ENCODE measurements around the gene AHSP. TPM values are rescaled to one million over a fixed set of nuclear protein-coding genes. Genes with fewer than 3 reads are reported as not detected.
"Not testable (repeated sequence)": the region's sequence is repeated elsewhere in the genome, so short reads cannot be mapped to it uniquely, and the experiment has no call there.

The AHSP gene
- total and polyA plus RNA-seq, 9 donors = not detected

DNA sequence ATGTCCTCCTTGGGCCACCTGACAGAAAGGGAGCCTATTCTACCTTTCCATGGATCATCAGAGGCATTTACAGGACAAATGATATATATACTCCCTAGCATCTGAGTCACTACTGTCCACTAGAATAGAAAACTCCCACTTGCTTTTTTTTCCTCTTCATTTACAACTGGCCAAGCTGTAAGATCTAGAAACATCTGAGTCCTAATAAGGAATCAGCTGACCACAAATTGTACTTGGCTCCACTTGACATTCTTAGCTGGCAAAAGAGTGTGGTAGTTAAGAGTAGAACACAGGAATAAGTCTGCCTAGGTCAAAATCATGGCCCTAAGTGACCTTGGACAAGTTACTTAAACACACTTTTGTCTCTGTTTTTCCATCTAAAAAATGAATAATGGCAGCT lies 24.7 kb upstream of the AHSP start:
- no peaks in the 10 kb centered on the region for H3K9me3 ChIP-seq
- no peak overlapping the region for H3K27ac ChIP-seq
- intact Hi-C loops (cut with DNase I) = loop anchor here in 1 of 4 donors (10.0 kb wide), 1 partner anchor 202 kb away; no protein-coding TSS in a partner anchor
- TF ChIP-seq CTCF (IDR thresholded peaks at IDR 0.05) = no peak
- TF ChIP-seq EP300 (IDR thresholded peaks at IDR 0.05) = no peak
- no peak for TF ChIP-seq POLR2A (IDR thresholded peaks at IDR 0.05)
- no peaks in the 10 kb centered on the region for H3K27me3 ChIP-seq
- no peak for DNase-seq
- no peaks in the 10 kb centered on the region for H3K4me1 ChIP-seq (ENCODE audit: insufficient read depth)
- H3K4me3 ChIP-seq = no peak overlapping the region
- no peaks in the 10 kb centered on the region for H3K36me3 ChIP-seq

DNA sequence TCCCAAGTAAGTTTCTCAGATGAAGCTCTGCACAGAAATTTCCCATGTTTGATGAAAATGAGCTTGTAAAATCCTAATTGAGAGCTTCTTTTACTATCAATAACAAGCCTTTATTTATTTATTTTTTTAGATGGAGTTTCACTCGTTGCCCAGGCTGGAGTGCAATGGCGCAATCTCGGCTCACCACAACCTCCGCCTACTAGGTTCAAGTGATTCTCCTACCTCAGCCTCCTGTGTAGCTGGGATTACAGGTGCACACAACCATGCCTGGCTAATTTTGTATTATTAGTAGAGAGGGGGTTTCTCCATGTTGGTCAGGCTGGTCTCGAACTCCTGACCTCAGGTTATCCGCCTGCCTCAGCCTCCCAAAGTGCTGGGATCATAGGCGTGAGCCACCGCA lies 24.1 kb upstream of the AHSP start:
- H3K4me1 ChIP-seq (ENCODE audit: insufficient read depth); H3K9me3 ChIP-seq; H3K27ac ChIP-seq; H3K4me3 ChIP-seq; H3K27me3 ChIP-seq; DNase-seq; H3K36me3 ChIP-seq: not testable (repeated sequence)
- intact Hi-C loops (cut with DNase I) = loop anchor here in 1 of 4 donors (10.0 kb wide), 1 partner anchor 201 kb away; no protein-coding TSS in a partner anchor
- 88 to 89% (median 88%) methylated on average over 8 of the region's 8 CpGs for WGBS, 3 donors

DNA sequence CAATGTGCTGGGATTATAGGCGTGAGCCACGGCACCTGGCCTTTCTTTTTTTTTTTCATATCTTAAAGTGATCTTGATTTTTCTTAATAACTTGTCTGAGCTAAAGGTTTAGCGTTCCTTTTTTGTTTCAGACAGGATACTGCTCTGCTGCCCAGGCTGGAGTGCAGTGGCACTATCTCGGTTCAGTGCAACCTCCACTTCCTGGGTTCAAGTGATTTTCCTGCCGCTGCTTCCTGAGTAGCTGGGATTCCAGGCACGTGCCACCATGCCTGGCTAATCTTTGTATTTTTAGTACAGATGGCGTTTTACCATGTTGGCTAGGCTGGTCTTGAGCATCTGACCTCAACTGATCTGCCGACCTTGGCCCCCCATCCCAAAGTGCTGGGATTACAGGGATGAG lies 23.5 kb upstream of the AHSP start:
- H3K36me3 ChIP-seq = no peaks in the 10 kb centered on the region
- no peaks in the 10 kb centered on the region for H3K9me3 ChIP-seq
- H3K27me3 ChIP-seq = no peaks in the 10 kb centered on the region
- DNase-seq = no peak
- H3K4me1 ChIP-seq (ENCODE audit: insufficient read depth) = no peaks in the 10 kb centered on the region
- intact Hi-C loops (cut with DNase I) = loop anchor here in 1 of 4 donors (10.0 kb wide), 1 partner anchor 201 kb away; no protein-coding TSS in a partner anchor
- TF ChIP-seq POLR2A (IDR thresholded peaks at IDR 0.05) (no peak), EP300 (IDR thresholded peaks at IDR 0.05) (no peak), CTCF (IDR thresholded peaks at IDR 0.05) (no peak)
- H3K27ac ChIP-seq = no peak overlapping the region
- WGBS, 3 donors = 66 to 75% (median 71%) methylated on average over 8 of the region's 8 CpGs
- no peak overlapping the region for H3K4me3 ChIP-seq

DNA sequence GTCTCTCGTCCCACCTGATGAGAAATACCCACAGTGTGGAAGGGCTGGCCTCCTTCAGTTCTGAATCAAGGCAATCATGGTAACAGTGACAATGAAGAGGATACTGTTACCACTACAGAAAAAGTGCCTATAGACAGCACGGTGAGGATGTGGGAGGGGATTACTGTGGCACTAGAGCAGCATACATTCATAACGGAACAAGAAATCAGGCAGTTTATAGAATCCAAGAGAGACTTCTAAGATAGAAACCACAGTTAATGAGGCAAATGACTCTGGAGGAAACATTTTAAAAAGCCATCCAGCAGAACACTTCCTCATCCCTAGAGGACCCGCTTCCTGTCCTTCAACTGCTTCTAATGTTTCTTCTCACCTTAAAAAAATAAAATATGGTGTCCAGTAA lies 22.2 kb upstream of the AHSP start:
- no peak for TF ChIP-seq CTCF (IDR thresholded peaks at IDR 0.05)
- TF ChIP-seq EP300 (IDR thresholded peaks at IDR 0.05) = no peak
- no peak for TF ChIP-seq POLR2A (IDR thresholded peaks at IDR 0.05)
- DNase-seq = no peak
- intact Hi-C loops (cut with DNase I) = loop anchor here in 1 of 4 donors (10.0 kb wide), 1 partner anchor 199 kb away; no protein-coding TSS in a partner anchor
- Histone ChIP-seq H3K27me3 (no peaks in the 10 kb centered on the region), H3K4me1 (ENCODE audit: insufficient read depth) (peaks cover 2% of the 10 kb centered on the region), H3K27ac (no peak overlapping the region), H3K9me3 (no peaks in the 10 kb centered on the region), H3K4me3 (no peak overlapping the region), H3K36me3 (no peaks in the 10 kb centered on the region)
- 74 to 84% (median 76%) methylated on average over 4 of the region's 4 CpGs for WGBS, 3 donors

- Histone ChIP-seq H3K9me3 (no peaks in the 10 kb centered on the region), H3K36me3 (no peaks in the 10 kb centered on the region), H3K4me1 (ENCODE audit: insufficient read depth) (peaks cover 2% of the 10 kb centered on the region), H3K27me3 (no peaks in the 10 kb centered on the region), H3K4me3 (peak overlapping the region; percentile 85), H3K27ac (peak overlapping the region; percentile 52 to 92)
- TF ChIP-seq EP300 (IDR thresholded peaks at IDR 0.05) = no peak
- no peak for TF ChIP-seq CTCF (IDR thresholded peaks at IDR 0.05)
- no peak for TF ChIP-seq POLR2A (IDR thresholded peaks at IDR 0.05)
- intact Hi-C loops (cut with DNase I) = loop anchor here in 1 of 4 donors (10.0 kb wide), 1 partner anchor 197 kb away; no protein-coding TSS in a partner anchor
- WGBS, 3 donors = 1 to 2% (median 2%) methylated on average over 12 of the region's 12 CpGs
- DNase-seq = no peak
Measured at GRCh38 chr16:31507617-31507928, 20.1 kb upstream of the AHSP start.

All from ovary (tissue), 9 donors.